CD4-positive, alpha-beta T cell treated with Interleukin-6 for 4 hours (primary cell): ENCODE results near the gene KCNN3.
A peak's percentile ranks its signal among the peaks of the same experiment; 100 is the strongest.

Experiments
- DNase-seq: peaks from one replicate; pipeline ENCODE4 v3.0.0-alpha.2; 2020; ENCODE audit warnings: mixed read lengths

The KCNN3 gene

DNA sequence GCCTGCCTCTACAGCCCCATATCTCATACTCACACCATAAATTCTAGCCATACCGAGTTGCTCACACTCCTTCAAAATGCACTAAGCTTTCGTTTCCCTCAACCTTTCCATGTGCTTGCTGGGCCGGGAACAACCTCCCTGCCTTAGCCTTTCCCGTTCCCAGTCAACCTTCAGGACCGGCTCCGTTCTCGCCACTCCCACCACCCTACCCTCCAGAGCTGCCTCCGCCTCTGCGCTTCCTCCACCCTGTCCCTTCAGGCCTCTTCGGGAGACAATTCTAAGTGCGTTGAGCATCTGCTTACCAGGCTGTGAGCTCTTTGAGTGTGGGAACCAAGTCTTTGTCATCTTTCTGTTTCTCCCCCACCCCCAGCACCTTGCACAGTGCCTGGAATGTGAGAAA is 31.6 kb downstream of the KCNN3 start:
- no peak for DNase-seq

- DNase-seq = no peak
Measured at GRCh38 chr1:154837672-154838171, 32.4 kb downstream of the KCNN3 start.

DNA sequence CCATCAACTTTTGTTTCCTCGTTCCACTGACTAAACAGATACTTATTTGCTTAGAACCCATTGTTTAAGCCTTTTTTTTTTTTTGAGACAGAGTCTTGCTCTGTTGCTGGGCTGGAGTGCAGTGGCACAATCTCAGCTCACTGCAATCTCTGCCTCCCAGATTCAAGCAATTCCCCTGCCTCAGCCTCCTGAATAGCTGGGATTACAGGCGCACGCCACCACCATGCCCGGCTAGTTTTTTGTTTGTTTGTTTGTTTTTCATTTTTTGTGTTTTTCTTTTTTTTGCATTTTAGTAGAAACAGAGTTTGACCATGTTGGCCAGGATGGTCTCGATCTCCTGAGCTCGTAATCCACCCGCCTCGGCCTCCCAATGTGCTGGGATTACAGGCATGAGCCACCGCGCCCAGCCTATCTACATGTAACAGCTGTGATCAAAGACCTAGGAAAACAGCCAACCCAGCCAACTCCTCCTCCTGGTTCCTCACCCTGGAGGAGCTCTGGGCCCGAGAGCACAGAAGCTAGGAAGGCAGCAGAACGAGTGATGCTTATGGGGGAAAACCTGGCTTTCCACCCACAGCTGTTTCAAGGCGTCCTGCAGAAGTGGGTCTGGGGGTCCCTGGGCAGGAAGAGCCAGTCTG is 32.9 kb downstream of the KCNN3 start:
- DNase-seq = no peak

GRCh38 chr1:154835531-154836324 is 34.4 kb downstream of the KCNN3 start:
- no peak for DNase-seq

- no peak for DNase-seq
Measured at GRCh38 chr1:154833841-154834240, 36.2 kb downstream of the KCNN3 start.

DNA sequence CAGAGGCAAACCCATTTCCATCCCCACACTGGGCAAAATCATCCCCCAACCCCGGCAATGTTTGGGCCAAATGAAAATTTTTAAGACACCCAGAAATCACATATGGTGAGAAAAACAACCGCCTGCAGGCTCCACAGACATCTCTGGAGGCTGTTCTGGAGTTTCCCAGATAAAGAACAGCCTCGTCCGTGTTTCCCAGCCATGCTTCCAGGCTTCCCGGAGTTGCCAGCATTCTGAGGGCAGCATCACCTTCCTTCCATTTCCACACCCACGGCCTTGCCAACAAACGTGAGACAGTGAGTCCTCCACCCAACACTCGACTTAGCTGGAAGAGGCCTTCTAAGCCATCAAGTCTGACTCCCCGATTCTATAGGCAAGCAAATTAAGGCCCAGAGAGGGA is 36.9 kb downstream of the KCNN3 start:
- DNase-seq = no peak

DNA sequence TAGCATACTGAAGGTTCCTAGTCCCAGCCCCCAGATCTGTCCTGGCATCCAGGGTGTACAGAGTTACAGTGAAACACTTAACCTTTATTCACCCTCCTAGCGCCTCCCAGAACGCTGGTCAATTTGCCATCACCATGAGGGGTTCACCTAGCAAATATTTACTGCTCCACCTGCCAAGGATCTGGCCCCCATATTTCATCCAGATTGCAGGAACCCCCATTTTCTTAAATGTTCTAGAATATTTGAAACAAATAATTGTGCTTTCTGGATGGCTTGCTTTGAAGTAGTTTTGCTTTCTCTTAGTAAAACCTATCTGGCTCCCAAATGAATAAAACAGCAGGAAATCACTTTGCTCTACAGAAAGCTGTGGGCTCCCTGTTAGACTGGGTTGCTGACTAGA is 37.7 kb downstream of the KCNN3 start:
- DNase-seq = no peak

- DNase-seq = no peak
Measured at GRCh38 chr1:154831462-154831861, 38.6 kb downstream of the KCNN3 start.

DNA sequence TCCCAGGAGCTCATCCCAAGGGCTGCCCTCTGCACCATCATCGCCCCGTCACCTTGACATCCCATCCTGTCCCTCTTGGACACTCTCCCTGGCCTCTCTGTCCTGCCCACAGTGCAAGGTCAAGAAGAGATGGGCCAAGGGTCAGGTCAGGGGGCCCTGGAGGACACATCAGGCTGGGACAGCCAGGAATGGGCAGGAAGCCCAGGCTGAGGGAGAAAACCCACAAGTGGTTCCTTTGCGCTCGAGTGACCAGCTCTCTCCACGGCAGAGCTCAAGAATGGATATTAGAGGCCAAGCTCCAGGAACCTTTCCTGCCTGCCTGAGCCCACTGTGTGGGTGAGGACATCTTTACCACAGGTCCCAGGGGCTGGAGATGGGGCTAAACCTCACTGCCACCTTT is 41.0 kb downstream of the KCNN3 start:
- DNase-seq = no peak

DNA sequence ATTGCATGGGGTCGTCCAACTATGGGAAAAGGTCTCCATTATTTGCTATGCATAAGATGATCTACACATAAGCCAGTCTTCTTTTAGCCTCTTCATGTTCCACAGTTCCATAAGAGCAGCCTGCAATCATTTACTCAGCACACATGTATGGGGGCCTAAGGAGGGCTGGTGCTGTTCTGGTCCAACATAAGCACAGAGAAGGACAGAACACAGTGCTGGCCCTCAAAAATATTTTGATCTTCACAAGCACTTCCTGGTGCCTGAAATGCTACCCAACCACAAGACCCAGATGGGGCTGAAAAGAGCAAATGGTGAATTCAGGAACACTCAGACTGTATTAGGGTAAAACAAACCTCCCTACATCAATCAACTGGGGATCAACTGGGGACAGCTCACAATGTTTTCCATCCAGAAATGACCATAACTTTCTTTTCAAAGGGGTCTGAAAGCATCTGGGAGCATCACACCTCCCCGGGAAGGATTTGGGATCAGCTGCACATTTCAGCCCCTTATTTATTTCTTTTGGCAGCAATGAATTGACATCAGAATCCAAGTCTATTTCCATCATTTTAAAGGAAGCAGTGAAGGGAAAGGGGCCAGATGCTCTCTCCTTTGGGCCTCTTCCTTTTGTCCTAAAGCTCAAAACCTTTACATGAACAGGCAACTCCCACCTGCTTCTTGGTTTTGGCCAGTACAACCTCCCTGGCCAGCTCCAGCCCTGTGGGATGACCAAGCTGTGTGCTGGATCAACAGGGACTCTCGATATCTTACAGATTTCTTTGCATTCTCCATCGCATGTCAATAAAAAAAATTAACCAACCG is 45.7 kb downstream of the KCNN3 start:
- DNase-seq = no peak

GRCh38 chr1:154822717-154823116 is 47.4 kb downstream of the KCNN3 start:
- DNase-seq = no peak

GRCh38 chr1:154822233-154822632 is 47.8 kb downstream of the KCNN3 start:
- DNase-seq = no peak

- DNase-seq = no peak
Measured at GRCh38 chr1:154821083-154821482, 49.0 kb downstream of the KCNN3 start.

DNA sequence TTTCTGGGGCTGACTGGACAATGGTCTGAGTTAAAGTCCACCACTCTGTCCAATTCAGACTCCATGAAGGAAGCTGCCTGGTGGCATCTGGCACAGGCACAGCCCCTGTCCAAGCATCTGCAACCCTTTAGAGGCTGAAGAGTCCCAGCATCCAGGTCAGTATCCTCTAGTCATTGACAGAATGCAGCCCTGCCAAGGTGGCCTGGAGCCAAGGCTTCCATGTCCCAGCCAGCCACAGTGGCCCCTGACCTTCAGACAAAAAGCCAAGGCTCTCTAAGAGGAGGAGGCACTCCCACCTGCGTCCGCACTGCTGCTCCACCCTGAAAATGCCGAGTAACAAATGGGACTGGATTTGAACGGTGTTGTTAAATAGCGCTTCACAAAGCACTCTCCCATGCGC is 49.4 kb downstream of the KCNN3 start:
- DNase-seq = no peak

DNA sequence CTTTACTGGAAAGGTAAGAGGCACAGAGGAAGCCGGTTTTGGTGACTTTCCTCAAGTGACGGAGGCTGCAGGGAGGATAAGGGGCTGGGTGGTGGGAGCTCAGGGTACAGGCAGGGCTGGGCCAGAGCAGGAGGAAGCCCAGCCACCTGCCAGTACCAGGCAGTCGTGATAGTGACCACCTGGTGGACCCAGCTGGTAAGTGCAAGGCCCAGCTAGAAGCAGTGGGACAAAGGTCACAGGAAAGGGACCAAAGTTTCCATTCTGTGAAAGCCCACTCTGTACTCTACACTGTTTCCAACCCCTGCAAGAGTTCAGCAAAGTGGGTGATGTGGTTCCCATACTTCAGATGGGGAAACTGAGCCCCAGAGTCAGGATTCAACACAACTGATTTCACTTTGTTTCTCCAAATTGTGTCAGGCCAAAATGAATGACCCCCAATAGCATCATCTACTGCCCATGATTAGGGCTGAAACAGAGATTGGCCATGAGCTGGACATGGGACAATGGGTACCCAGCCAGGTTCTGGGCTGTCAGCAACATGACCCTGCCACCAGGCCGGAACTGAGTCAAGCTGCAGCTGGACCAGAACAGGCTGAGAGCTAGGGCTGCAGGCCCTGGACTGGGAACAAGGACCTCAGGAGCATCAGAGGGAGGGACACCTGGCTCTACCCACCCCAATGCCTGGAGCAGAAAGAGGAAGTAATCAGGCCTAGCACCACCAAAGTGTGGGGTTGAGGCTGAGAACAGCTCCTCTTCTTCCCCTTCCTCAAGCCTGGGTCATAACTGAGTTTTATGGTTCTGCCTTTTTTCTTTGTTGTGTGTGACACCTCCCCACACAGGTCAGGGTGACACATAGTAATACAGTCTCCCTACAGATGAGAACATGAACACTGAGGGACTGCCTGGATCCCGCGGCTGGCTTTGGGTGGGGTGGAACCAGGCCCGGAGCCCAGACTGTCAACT is 50.2 kb downstream of the KCNN3 start:
- peak; percentile 40 for DNase-seq

- DNase-seq = no peak
Measured at GRCh38 chr1:154818911-154819310, 51.2 kb downstream of the KCNN3 start.

GRCh38 chr1:154816937-154817336 is 53.1 kb downstream of the KCNN3 start:
- no peak for DNase-seq

- no peak for DNase-seq
Measured at GRCh38 chr1:154816369-154816768, 53.7 kb downstream of the KCNN3 start.

DNA sequence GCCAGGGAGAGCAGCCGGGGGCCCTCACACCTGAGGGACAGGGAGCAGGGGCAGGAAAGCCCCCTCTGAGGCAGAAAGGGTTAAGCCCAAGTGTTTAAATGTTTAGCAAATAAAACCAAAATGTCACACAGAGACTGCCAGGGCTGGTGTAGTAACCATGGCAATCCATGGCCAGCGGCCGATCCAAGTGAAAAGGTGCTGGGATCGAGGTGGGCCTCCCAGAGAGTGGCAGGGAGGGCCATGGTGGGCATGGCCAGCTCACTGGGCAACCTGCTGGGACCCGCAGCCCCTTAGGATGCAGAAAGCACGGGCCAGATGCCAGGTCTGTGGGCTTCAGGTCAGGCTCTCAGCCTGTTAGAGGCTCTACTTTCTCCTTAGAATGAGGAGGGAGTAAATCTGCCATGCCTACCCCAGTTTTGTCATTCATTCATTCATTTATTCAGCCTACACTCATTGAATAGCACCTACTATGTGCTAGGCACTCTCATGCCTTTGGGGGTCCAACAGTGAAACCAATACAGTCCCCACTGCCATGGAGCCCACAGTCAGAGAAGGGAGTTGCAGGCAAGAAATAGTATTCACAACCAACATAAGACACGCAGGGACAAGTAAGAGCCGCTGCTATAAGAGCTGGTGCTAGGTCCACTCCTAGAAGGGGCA is 56.1 kb downstream of the KCNN3 start:
- no peak for DNase-seq

GRCh38 chr1:154813300-154813816 is 56.7 kb downstream of the KCNN3 start:
- DNase-seq = no peak

- DNase-seq = no peak
Measured at GRCh38 chr1:154812877-154813276, 57.2 kb downstream of the KCNN3 start.

GRCh38 chr1:154810571-154810970 is 59.5 kb downstream of the KCNN3 start:
- no peak for DNase-seq
